Activated T-cell treated with anti-CD3 and anti-CD28 coated beads for 48 hours (primary cell): ENCODE measurements around the gene PIK3CG.
"Not testable (repeated sequence)": the region's sequence is repeated elsewhere in the genome, so short reads cannot be mapped to it uniquely, and the experiment has no call there.

Experiments used
- DNase-seq: peaks from one replicate; pipeline ENCODE4 v3.0.0-alpha.2; 2020; ENCODE audit warnings: low read depth

PIK3CG gene

DNA sequence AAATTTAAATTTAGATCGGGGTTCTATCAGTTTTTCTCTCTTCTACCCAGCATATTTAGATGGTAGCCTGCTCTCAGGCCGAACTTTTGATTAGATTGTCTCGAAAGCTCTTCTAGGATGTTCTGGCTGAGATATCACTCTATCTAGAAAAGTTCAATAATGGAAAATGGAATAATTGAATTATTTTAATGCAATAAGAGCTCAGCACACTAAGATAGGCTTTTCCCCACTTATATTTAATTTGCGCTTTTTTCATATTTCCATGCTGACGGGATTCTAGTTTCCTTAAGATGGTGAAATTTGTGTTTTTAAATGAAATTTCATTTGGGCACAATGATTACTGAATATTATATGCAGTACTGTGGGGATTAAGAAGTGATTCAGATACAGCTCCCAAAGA is 73.7 kb downstream of the PIK3CG start:
- no peak for DNase-seq

DNA sequence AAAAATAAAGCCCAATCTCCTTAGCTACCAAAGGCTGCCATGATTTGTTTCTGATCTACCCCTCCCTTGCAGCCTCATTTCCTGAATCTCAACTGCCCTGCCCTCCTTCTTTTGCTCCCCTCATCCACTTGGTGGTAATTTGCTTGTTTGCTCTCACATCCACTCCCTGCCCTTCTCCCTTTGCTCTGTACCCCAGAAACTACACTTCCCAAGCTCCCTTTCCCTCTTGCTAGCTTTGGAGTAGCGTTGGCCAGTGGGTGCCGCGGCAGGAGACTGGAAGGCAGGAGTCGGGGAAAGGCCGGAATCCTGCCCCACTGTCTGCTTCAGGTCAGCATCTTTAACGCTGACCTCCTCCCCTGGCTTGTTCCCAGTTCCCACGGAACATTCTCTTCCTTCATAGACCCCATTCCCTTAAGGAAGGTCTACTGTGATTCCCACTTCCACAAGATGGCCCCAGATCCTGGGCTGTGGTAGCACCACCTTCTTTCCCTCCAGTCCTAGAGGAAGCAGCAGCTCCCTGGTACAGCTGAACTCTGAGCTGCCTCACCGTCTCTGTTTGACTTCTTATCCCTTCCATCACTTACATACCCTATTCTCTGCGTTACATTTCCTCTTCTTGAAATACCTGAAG is 79.1 kb downstream of the PIK3CG start:
- DNase-seq = no peak

DNA sequence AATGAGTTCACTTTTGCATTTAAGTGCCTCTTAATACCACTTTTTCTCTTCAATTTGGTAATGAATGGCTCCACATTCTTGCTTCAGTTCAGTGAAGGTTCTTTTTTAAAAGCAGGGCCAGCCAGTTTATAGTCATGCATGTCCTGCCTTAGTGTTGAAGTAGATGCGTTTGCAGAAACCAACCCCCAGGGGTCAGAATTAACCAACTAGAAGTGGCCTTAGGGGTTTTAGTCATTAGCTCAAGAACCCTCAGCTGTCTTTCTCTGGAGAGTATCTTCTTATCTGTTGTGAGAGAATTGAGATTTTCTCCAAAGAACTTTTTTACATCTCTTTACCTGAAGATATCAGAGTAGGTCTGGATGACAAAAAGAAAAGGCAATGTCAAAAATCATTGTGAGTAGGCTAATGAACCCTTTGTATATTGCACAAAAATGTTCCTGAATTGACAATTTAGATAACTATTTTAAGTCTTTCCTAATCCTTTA is 82.2 kb downstream of the PIK3CG start:
- no peak for DNase-seq

DNA sequence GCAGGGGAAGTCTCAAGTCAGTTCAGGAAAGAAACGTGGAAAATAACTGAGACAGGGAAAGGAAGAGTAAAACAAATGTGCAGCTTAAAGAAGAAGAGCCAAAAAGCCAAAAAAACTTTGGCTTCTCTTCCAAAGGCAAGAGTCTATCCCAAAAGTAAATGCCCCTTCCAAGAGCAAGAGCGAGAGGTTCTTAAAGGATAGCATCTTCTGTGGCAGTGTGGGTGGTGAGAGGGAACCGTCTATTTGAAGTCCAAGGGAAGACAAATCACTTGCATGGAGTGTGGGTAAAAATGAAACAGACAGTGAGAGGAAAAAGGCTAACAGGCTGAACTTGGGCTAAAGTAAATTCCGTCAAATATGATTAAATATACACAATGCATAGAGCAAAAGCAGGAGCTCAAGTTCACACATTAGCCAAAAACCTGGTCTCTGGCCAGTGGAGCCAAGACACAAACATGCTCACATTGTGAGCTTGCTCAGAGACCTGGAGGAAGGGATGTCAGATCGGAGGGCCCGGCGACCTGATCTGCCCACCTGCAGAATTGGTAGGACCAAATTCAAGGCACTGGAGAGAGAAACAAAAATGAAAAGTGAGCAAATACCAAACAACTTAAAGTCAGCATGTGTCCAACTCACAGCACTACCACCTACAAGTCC is 87.0 kb downstream of the PIK3CG start:
- no peak for DNase-seq

DNA sequence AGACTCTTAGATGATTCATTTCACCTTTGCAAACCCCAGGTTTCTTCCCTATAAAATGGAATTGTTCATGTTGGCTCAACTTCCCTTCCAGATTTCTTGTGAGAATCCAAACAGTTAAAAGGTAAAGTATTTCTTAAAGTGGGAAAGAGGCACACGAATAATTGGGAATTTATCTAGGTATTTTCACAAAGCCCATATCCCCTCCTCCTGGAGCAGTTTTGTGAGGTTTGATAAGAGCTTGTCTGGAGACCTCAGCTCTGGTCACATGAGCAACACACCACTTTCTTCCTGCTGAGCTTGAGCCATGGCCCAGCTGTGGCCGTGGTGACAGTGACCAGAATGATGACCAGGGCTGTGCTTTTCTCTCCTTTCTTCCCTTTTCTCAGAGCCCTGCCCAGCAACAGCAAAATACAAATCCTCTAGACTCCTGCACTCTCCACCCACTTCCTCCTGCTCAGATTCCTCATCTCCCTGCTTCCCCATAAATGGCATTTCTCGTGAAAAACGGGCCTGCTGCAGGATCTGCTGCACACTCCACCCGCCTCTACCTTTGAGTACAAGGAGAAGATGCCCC is 87.7 kb downstream of the PIK3CG start:
- no peak for DNase-seq

DNA sequence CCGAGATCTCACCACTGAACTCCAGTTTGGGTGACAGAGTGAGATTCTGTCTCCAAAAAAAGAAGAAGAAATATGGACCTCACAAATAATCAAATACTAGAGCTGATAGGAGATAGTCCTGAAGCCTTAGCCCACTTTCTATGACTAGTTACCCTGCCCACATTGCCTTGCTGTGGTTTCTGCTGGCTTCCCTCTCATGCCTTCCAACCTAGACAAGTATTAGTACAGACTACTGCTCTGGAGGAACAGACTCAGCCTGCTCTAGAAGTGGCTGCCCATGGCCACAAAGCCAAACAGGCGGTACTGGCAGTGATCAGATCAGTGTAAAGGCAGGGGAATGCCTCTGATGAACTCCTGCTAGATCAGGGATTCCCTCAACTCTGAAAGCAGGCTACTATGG is 89.8 kb downstream of the PIK3CG start:
- no peak for DNase-seq

DNA sequence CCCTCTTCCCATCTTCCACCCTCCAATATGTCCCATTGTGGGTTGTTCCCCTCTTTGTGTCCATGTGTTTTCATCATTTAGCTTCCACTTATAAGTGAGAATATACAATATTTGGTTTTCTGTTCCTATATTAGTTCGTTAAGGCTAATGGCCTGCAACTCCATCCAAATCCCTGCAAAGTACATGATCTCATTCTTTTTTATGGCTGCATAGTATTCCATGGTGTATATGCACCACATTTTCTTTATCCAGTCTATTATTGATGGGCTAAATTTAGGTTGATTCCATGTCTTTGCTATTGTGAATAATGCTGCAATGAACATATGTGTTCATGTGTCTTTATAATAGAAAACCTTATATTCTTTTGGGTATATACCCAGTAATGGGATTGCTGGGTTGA is 90.8 kb downstream of the PIK3CG start:
- not testable (repeated sequence) for DNase-seq
